OCI-LY7 (cell line): ENCODE results near the gene NT5C2. TPM values are rescaled to one million over a fixed set of nuclear protein-coding genes. Genes with fewer than 3 reads are reported as not detected.

ENCODE experiments used
- BruUV-seq: library from RNA; stranded (reverse); fragments of 400-500 nt; replicated peaks from 2 replicates; lab custom pipeline; 2021; lab: Mats Ljungman, UMichigan
- CTCF ChIA-PET: fragments of 300-600 bp; sonication (Branson Sonifier 250); formaldehyde crosslinking; loops from one replicate; lab custom pipeline; 2022; ENCODE audit warnings: antibody characterized with exemption; ENCODE audit not compliant: unreplicated experiment; lab: Charles Lee
- POLR2A ChIA-PET: fragments of 300-600 bp; sonication (Branson Sonifier 250); formaldehyde crosslinking; loops from one replicate; lab custom pipeline; 2022; ENCODE audit warnings: antibody characterized with exemption; lab: Charles Lee
- DNase-seq: peaks from one replicate; pipeline ENCODE4 v3.0.0-alpha.2; 2015; ENCODE audit warnings: low spot score
- H2AFZ ChIP-seq: fragments of 200-600 bp; sonication (generic), shearing (Covaris generic); 2 replicates; pipeline ENCODE4 v1.6.1; 2014; ENCODE audit warnings: mild to moderate bottlenecking, antibody characterized with exemption, low read length, moderate library complexity
- H3K27ac ChIP-seq: fragments of 200-600 bp; sonication (generic); 2 replicates; pipeline ENCODE4 v1.5.1; 2014; ENCODE audit warnings: mixed run types, low read depth, mild to moderate bottlenecking, moderate library complexity, low read length, inconsistent platforms; ENCODE audit not compliant: poor library complexity, severe bottlenecking
- H3K36me3 ChIP-seq: fragments of 200-600 bp; sonication (generic); 2 replicates; pipeline ENCODE4 v1.6.1; 2014; ENCODE audit warnings: mild to moderate bottlenecking, antibody characterized with exemption, low read length, moderate library complexity, mixed read lengths; ENCODE audit not compliant: insufficient read depth
- H3K4me1 ChIP-seq: fragments of 200-600 bp; sonication (generic); 2 replicates; pipeline ENCODE4 v1.5.1; 2014; ENCODE audit warnings: mild to moderate bottlenecking, low read length; ENCODE audit not compliant: insufficient read depth, poor library complexity, severe bottlenecking
- H3K4me2 ChIP-seq: fragments of 200-600 bp; sonication (generic); 2 replicates; pipeline ENCODE4 v1.6.1; 2014; ENCODE audit warnings: mild to moderate bottlenecking, low read length
- H3K4me3 ChIP-seq: fragments of 200-600 bp; sonication (generic); 2 replicates; pipeline ENCODE4 v1.5.1; 2014; ENCODE audit warnings: mild to moderate bottlenecking, low read depth, low read length; ENCODE audit not compliant: poor library complexity, severe bottlenecking
- H3K79me2 ChIP-seq: fragments of 200-600 bp; sonication (generic); 2 replicates; pipeline ENCODE4 v1.6.1; 2016; ENCODE audit warnings: low read depth, mild to moderate bottlenecking, low read length, moderate library complexity, mixed read lengths; ENCODE audit not compliant: insufficient read depth
- H3K9me2 ChIP-seq: fragments of 200-600 bp; sonication (generic); 2 replicates; pipeline ENCODE4 v1.6.1; 2016; ENCODE audit warnings: mild to moderate bottlenecking, low read length, mixed read lengths; ENCODE audit not compliant: insufficient read depth
- H3K9me3 ChIP-seq: fragments of 200-600 bp; sonication (generic); 2 replicates; pipeline ENCODE4 v1.6.1; 2014; ENCODE audit warnings: mild to moderate bottlenecking, mixed run types, low read length, mixed read lengths
- H4K20me1 ChIP-seq: fragments of 200-600 bp; sonication (generic); 2 replicates; pipeline ENCODE4 v1.6.1; 2014; ENCODE audit warnings: mild to moderate bottlenecking, antibody characterized with exemption, low read length, moderate library complexity, mixed read lengths; ENCODE audit not compliant: insufficient read depth
- CTCF ChIP-seq: fragments of 200-600 bp; sonication (generic); conservative IDR thresholded peaks from 2 replicates; pipeline ENCODE4 v1.5.1; 2014; ENCODE audit warnings: mild to moderate bottlenecking, antibody characterized with exemption, low read length, moderate library complexity, mixed read lengths
- EZH2phosphoT487 ChIP-seq: fragments of 200-600 bp; sonication (generic); IDR thresholded peaks from 2 replicates; pipeline ENCODE4 v1.6.1; 2018; ENCODE audit warnings: low read depth, borderline replicate concordance, mild to moderate bottlenecking, mixed run types, antibody characterized with exemption, low read length, moderate library complexity, mixed read lengths
- intact Hi-C: fragments of 100-400 bp; cut with micrococcal nuclease; formaldehyde crosslinking; loops from one replicate; pipeline ENCODE4 v1.10.0; 2022; ENCODE audit not compliant: unreplicated experiment
- total RNA-seq, 2 experiments: library from RNA; depleted of rRNA in 1 of 2; stranded (reverse); fragments of >200 nt in 1 of 2; shearing (Covaris generic) in 1 of 2; gene quantifications; 2 replicates each; pipeline ENCODE4 v1.2.3, GENCODE V29; 2014 to 2022

NT5C2 gene
- total RNA-seq, 2 experiments from 2014 or later: 72.0 to 87.3 TPM

- no peak overlapping the region for H2AFZ ChIP-seq
- ChIA-PET POLR2A (interaction anchor here (0.6 to 1.3 kb wide), 3 partner anchors 10 to 183 kb away, joined by 3 to 7 read pairs (median 5); no protein-coding TSS in a partner anchor), CTCF (no interaction called here)
- no peaks in the 10 kb centered on the region for H3K4me1 ChIP-seq
- H3K36me3 ChIP-seq: peaks cover 66% of the 10 kb centered on the region
- no peaks in the 10 kb centered on the region for H3K9me2 ChIP-seq
- no peak overlapping the region for H3K4me3 ChIP-seq
- H3K79me2 ChIP-seq: 0 out of 2 replicates have a peak, but pooled peaks cover 3% of the 10 kb centered on the region
- intact Hi-C loops: no loop called here
- BruUV-seq: no TSS peak
- no peaks in the 10 kb centered on the region; the same call in 1 of the 2 replicates for H4K20me1 ChIP-seq
- TF ChIP-seq EZH2phosphoT487 (no peak), CTCF (no peak)
- H3K4me2 ChIP-seq: no peak overlapping the region
- no peak for DNase-seq
- no peak overlapping the region for H3K27ac ChIP-seq
- no peaks in the 10 kb centered on the region for H3K9me3 ChIP-seq
Measured at GRCh38 chr10:103105462-103105861, 87.6 kb downstream of the NT5C2 start.

GRCh38 chr10:103104721-103105120 lies 88.4 kb downstream of the NT5C2 start:
- Histone ChIP-seq H3K79me2 (0 out of 2 replicates have a peak, but pooled peaks cover 3% of the 10 kb centered on the region), H4K20me1 (no peaks in the 10 kb centered on the region; the same call in 1 of the 2 replicates), H3K4me2 (no peak overlapping the region), H2AFZ (no peak overlapping the region), H3K27ac (no peak overlapping the region), H3K4me3 (no peak overlapping the region), H3K9me2 (no peaks in the 10 kb centered on the region), H3K4me1 (no peaks in the 10 kb centered on the region), H3K9me3 (no peaks in the 10 kb centered on the region), H3K36me3 (peaks cover 73% of the 10 kb centered on the region)
- no peak for TF ChIP-seq CTCF
- TF ChIP-seq EZH2phosphoT487: no peak
- intact Hi-C loops: no loop called here
- BruUV-seq: no TSS peak
- DNase-seq: no peak
- ChIA-PET CTCF (no interaction called here), POLR2A (interaction anchor here (0.6 to 1.4 kb wide), 5 partner anchors 10 to 184 kb away, joined by 3 to 7 read pairs (median 3); no protein-coding TSS in a partner anchor)

GRCh38 chr10:103103989-103104388 lies 89.1 kb downstream of the NT5C2 start:
- Histone ChIP-seq H3K36me3 (peaks cover 75% of the 10 kb centered on the region), H4K20me1 (no peaks in the 10 kb centered on the region; the same call in 1 of the 2 replicates), H3K4me2 (no peak overlapping the region), H3K79me2 (0 out of 2 replicates have a peak, but pooled peaks cover 3% of the 10 kb centered on the region), H2AFZ (no peak overlapping the region), H3K9me3 (no peaks in the 10 kb centered on the region), H3K4me3 (no peak overlapping the region), H3K4me1 (no peaks in the 10 kb centered on the region), H3K27ac (no peak overlapping the region), H3K9me2 (no peaks in the 10 kb centered on the region)
- CTCF ChIA-PET: no interaction called here
- TF ChIP-seq CTCF (no peak), EZH2phosphoT487 (no peak)
- POLR2A ChIA-PET: interaction anchor here (0.9 to 1.4 kb wide), 5 partner anchors 9 to 204 kb away, joined by 3 to 7 read pairs (median 4); no protein-coding TSS in a partner anchor
- intact Hi-C loops: no loop called here
- BruUV-seq: no TSS peak
- DNase-seq: no peak
